ENCODE measurements around the gene FSTL4. TPM values are rescaled to one million over a fixed set of nuclear protein-coding genes. Genes with fewer than 3 reads are reported as not detected.

FSTL4 gene
- polyA plus RNA-seq, 1 donor (not counting 4 experiments of a cell fraction or from before 2014, with no cell fraction given): 1.7 TPM

DNA sequence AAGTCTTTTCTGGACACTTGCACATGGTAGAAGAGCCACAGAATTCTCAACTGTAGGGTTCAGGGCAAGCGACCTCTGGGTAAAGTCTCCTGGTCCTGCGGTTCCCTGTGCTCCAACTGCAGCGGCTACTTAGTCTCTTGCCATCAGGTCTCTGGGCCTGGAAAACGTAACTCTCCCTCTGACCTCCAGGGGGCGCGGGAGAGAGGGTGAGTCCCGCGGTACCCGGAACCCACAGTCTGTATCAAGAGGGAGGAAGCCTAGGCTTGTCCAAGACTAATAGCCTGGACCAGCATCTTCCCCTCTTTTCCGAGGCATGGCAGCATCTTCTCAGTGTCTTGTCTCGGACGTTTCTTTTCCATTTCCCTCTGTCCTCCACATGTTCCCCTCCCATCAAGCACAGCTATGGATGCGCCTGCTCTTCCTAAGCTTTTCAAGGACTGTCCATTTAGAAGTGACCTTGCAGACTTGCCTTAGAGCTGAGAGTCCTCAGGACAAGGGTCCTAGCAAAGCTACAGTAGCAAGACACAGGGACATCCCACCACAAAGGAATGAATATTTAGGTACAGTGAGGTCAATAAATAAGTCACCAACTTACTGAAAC is 59.3 kb downstream of the FSTL4 start:
- Histone ChIP-seq H3K9me1 (ENCODE audit: control insufficient read depth, extremely low read depth, insufficient read depth, low read length) (no peaks in the 10 kb centered on the region), H3K36me3 (ENCODE audit: control insufficient read depth in 2 of 2, extremely low read depth in 1 of 2, insufficient read depth in 2 of 2, low read length in 2 of 2) (no peaks in the 10 kb centered on the region), H2AFZ (ENCODE audit: control insufficient read depth, low read length) (no peak overlapping the region), H3K4me1 (ENCODE audit: control insufficient read depth, extremely low read depth, insufficient read depth, low read length) (no peaks in the 10 kb centered on the region), H3K27ac (ENCODE audit: control insufficient read depth, insufficient read depth, low read length) (no peak overlapping the region), H3K4me2 (ENCODE audit: control insufficient read depth, extremely low read depth, insufficient read depth, low read depth, low read length) (no peak overlapping the region), H3K9ac (ENCODE audit: control insufficient read depth, extremely low read depth, insufficient read depth, low read length) (no peak overlapping the region), H3K4me3 (ENCODE audit: control insufficient read depth in 2 of 3, extremely low read depth in 1 of 3, insufficient read depth in 2 of 3, low read depth in 1 of 3, low read length in 3 of 3) (no peak overlapping the region), H4K20me1 (ENCODE audit: control insufficient read depth, extremely low read depth, insufficient read depth, low read length) (no peaks in the 10 kb centered on the region), H3K9me3 (ENCODE audit: control insufficient read depth, low read depth, low read length) (no peaks in the 10 kb centered on the region), H3K27me3 (ENCODE audit: control insufficient read depth, extremely low read depth, insufficient read depth, low read length) (peaks cover 18% of the 10 kb centered on the region), H3K79me2 (ENCODE audit: control insufficient read depth, insufficient read depth, low read length) (no peaks in the 10 kb centered on the region)
- dilution Hi-C loops (cut with MboI; ENCODE audit: extremely low pct_ligation_motif_present, low sequenced_read_pairs): no loop called here
- no peak for TF ChIP-seq EZH2 (IDR thresholded peaks at IDR 0.05; ENCODE audit: low read length)
- TF ChIP-seq, protein P1, sequence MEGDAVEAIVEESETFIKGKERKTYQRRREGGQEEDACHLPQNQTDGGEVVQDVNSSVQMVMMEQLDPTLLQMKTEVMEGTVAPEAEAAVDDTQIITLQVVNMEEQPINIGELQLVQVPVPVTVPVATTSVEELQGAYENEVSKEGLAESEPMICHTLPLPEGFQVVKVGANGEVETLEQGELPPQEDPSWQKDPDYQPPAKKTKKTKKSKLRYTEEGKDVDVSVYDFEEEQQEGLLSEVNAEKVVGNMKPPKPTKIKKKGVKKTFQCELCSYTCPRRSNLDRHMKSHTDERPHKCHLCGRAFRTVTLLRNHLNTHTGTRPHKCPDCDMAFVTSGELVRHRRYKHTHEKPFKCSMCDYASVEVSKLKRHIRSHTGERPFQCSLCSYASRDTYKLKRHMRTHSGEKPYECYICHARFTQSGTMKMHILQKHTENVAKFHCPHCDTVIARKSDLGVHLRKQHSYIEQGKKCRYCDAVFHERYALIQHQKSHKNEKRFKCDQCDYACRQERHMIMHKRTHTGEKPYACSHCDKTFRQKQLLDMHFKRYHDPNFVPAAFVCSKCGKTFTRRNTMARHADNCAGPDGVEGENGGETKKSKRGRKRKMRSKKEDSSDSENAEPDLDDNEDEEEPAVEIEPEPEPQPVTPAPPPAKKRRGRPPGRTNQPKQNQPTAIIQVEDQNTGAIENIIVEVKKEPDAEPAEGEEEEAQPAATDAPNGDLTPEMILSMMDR (optimal IDR thresholded peaks at IDR 0.05 in 1 of 3, IDR thresholded peaks at IDR 0.05 in 1 of 3, conservative IDR thresholded peaks at IDR 0.05 in 1 of 3; ENCODE audit: extremely low read depth in 1 of 3, insufficient read depth in 2 of 3, low read length in 3 of 3): peak; percentile 79 to 87 (median 84)
- FAIRE-seq (peak; percentile 65), DNase-seq (ENCODE audit: low read depth, low spot score) (no peak)

DNA sequence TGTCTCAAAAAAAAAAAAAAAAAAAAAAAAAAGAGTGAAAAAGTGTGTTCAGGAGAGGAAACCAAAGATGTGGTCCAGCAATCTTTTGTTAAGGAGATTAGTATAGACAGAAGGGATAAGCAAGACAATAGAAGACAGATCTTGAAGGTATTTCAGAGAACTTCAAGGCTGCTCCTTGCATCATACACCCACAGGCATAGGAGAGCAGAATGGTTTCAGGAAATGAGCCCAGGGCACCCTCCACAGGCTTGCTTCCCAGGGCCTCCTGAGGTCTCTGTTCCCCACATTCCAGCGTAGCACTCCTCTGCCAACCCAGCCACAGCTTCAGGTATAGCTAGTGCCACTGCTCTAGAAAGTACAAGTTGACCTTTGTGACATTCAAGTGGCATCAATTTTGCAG is 65.8 kb downstream of the FSTL4 start:
- no peak for DNase-seq (ENCODE audit: low read depth, low spot score)
- dilution Hi-C loops (cut with MboI; ENCODE audit: extremely low pct_ligation_motif_present, low sequenced_read_pairs): no loop called here
- H3K4me1 ChIP-seq (ENCODE audit: control insufficient read depth, extremely low read depth, insufficient read depth, low read length): no peaks in the 10 kb centered on the region

More for the DNA sequence above, 65.8 kb downstream of the FSTL4 start:
- Histone ChIP-seq H3K9me1 (ENCODE audit: control insufficient read depth, extremely low read depth, insufficient read depth, low read length) (no peaks in the 10 kb centered on the region), H3K36me3 (ENCODE audit: control insufficient read depth in 2 of 2, extremely low read depth in 1 of 2, insufficient read depth in 2 of 2, low read length in 2 of 2) (no peaks in the 10 kb centered on the region), H3K9me3 (ENCODE audit: control insufficient read depth, low read depth, low read length) (no peaks in the 10 kb centered on the region), H3K27ac (ENCODE audit: control insufficient read depth, insufficient read depth, low read length) (no peak overlapping the region), H3K4me3 (ENCODE audit: control insufficient read depth in 2 of 3, extremely low read depth in 1 of 3, insufficient read depth in 2 of 3, low read depth in 1 of 3, low read length in 3 of 3) (no peak overlapping the region), H3K27me3 (ENCODE audit: control insufficient read depth, extremely low read depth, insufficient read depth, low read length) (peaks cover 3% of the 10 kb centered on the region), H3K4me2 (ENCODE audit: control insufficient read depth, extremely low read depth, insufficient read depth, low read depth, low read length) (no peak overlapping the region), H3K79me2 (ENCODE audit: control insufficient read depth, insufficient read depth, low read length) (no peaks in the 10 kb centered on the region), H4K20me1 (ENCODE audit: control insufficient read depth, extremely low read depth, insufficient read depth, low read length) (no peaks in the 10 kb centered on the region), H2AFZ (ENCODE audit: control insufficient read depth, low read length) (no peak overlapping the region), H3K9ac (ENCODE audit: control insufficient read depth, extremely low read depth, insufficient read depth, low read length) (no peak overlapping the region)
- TF ChIP-seq, protein P1 (optimal IDR thresholded peaks at IDR 0.05 in 1 of 3, IDR thresholded peaks at IDR 0.05 in 1 of 3, conservative IDR thresholded peaks at IDR 0.05 in 1 of 3; ENCODE audit: extremely low read depth in 1 of 3, insufficient read depth in 2 of 3, low read length in 3 of 3): no peak
- no peak for TF ChIP-seq EZH2 (IDR thresholded peaks at IDR 0.05; ENCODE audit: low read length)
- no peak for FAIRE-seq

Data from keratinocyte (primary cell).